Right atrium auricular region (tissue), 2 donors: ENCODE results near the gene SLC37A3. TPM values are rescaled to one million over a fixed set of nuclear protein-coding genes. Genes with fewer than 3 reads are reported as not detected.

Source experiments
- DNase-seq: peaks from one replicate; pipeline ENCODE4 v3.0.0-alpha.2; 2019; ENCODE audit warnings: low spot score
- H3K27ac ChIP-seq, 2 donors: fragments of 200-600 bp; sonication (generic); 1 replicate in 1 of 2; 2 replicates in 1 of 2; pipeline ENCODE4 v1.5.1; 2016 to 2019
- H3K27me3 ChIP-seq, 2 donors: fragments of 200-600 bp; sonication (generic); one replicate each; pipeline versions ENCODE4 v1.5.1 to v1.6.0; 2017 to 2019
- H3K36me3 ChIP-seq: fragments of 200-600 bp; sonication (generic); one replicate; pipeline ENCODE4 v1.5.1; 2016
- H3K4me1 ChIP-seq, 2 donors: fragments of 200-600 bp; sonication (generic); one replicate each; pipeline versions ENCODE4 v1.5.1 to v1.6.0; 2017 to 2019
- H3K4me3 ChIP-seq, 2 donors: fragments of 200-600 bp; sonication (generic); 1 replicate in 1 of 2; 2 replicates in 1 of 2; pipeline ENCODE4 v1.5.1; 2017 to 2019; ENCODE audit warnings: mild to moderate bottlenecking in 1 of 2, moderate library complexity in 1 of 2
- H3K9me3 ChIP-seq, 2 donors: fragments of 200-600 bp; sonication (generic); one replicate each; pipeline ENCODE4 v1.5.1; 2019
- CTCF ChIP-seq, 2 donors: fragments of 200-600 bp; sonication (generic); IDR thresholded peaks; one replicate each; pipeline ENCODE4 v1.5.1; 2019; ENCODE audit warnings: antibody characterized with exemption in 2 of 2
- total RNA-seq, 2 donors: library from RNA; depleted of rRNA; stranded (reverse); fragments of >200 nt; gene quantifications; one replicate each; pipeline ENCODE4 v1.1.0, GENCODE V29; 2016

SLC37A3 gene
- total RNA-seq, 2 donors from 2014 or later = 20.1 to 26.6 TPM

GRCh38 chr7:140367528-140367927 lies 30.8 kb downstream of the SLC37A3 start:
- Histone ChIP-seq H3K27ac (no peak overlapping the region), H3K27me3 (no peaks in the 10 kb centered on the region), H3K4me3 (no peak overlapping the region), H3K4me1 (no peaks in the 10 kb centered on the region), H3K9me3 (no peaks in the 10 kb centered on the region), H3K36me3 (peaks cover 12% of the 10 kb centered on the region)
- DNase-seq = no peak
- no peak for TF ChIP-seq CTCF (IDR thresholded peaks at IDR 0.05)

- Histone ChIP-seq H3K27ac (no peak overlapping the region), H3K36me3 (peaks cover 12% of the 10 kb centered on the region), H3K4me1 (no peaks in the 10 kb centered on the region), H3K27me3 (no peaks in the 10 kb centered on the region), H3K9me3 (no peaks in the 10 kb centered on the region), H3K4me3 (no peak overlapping the region)
- DNase-seq = no peak
- TF ChIP-seq CTCF (IDR thresholded peaks at IDR 0.05) = no peak
Observed at GRCh38 chr7:140364819-140365218, 33.5 kb downstream of the SLC37A3 start.

- no peaks in the 10 kb centered on the region for H3K4me1 ChIP-seq
- H3K27ac ChIP-seq = no peak overlapping the region
- H3K4me3 ChIP-seq = no peak overlapping the region
- no peak for TF ChIP-seq CTCF (IDR thresholded peaks at IDR 0.05)
- H3K9me3 ChIP-seq = no peaks in the 10 kb centered on the region
- no peaks in the 10 kb centered on the region for H3K27me3 ChIP-seq
- no peak for DNase-seq
- H3K36me3 ChIP-seq = peaks cover 14% of the 10 kb centered on the region
Observed at GRCh38 chr7:140360697-140361229, 37.6 kb downstream of the SLC37A3 start.

GRCh38 chr7:140358412-140359051 lies 39.8 kb downstream of the SLC37A3 start:
- peaks cover 21% of the 10 kb centered on the region for H3K36me3 ChIP-seq
- no peak overlapping the region for H3K4me3 ChIP-seq

GRCh38 chr7:140358024-140358411 lies 40.3 kb downstream of the SLC37A3 start:
- TF ChIP-seq CTCF (IDR thresholded peaks at IDR 0.05) = no peak
- H3K27ac ChIP-seq = no peak overlapping the region
- H3K36me3 ChIP-seq = peaks cover 26% of the 10 kb centered on the region
- no peaks in the 10 kb centered on the region for H3K4me1 ChIP-seq
- no peak overlapping the region for H3K4me3 ChIP-seq
- no peak for DNase-seq
- H3K27me3 ChIP-seq = no peaks in the 10 kb centered on the region
- no peaks in the 10 kb centered on the region for H3K9me3 ChIP-seq

More at GRCh38 chr7:140358412-140359051, 39.8 kb downstream of the SLC37A3 start:
- Histone ChIP-seq H3K9me3 (no peaks in the 10 kb centered on the region), H3K27me3 (no peaks in the 10 kb centered on the region), H3K27ac (no peak overlapping the region), H3K4me1 (no peaks in the 10 kb centered on the region)
- no peak for TF ChIP-seq CTCF (IDR thresholded peaks at IDR 0.05)
- DNase-seq = no peak

- no peak overlapping the region for H3K4me3 ChIP-seq
- H3K27me3 ChIP-seq = no peaks in the 10 kb centered on the region
- peaks cover 62% of the 10 kb centered on the region for H3K36me3 ChIP-seq
- H3K27ac ChIP-seq = peak overlapping the region in 1 of 2 donors; percentile 54
- peaks cover 0 to 15% of the 10 kb centered on the region in 2 donors for H3K4me1 ChIP-seq
- no peaks in the 10 kb centered on the region for H3K9me3 ChIP-seq
- TF ChIP-seq CTCF (IDR thresholded peaks at IDR 0.05) = no peak
- DNase-seq = no peak
Observed at GRCh38 chr7:140350056-140350455, 48.3 kb downstream of the SLC37A3 start.
